Tibial nerve (tissue), 4 donors: ENCODE data around the gene TADA3.

ENCODE experiments used
- CTCF ChIP-seq, 5 experiments: fragments of 200-600 bp in 3 of 5; fragments of 450-650 bp in 2 of 5; sonication (generic) in 3 of 5; IDR thresholded peaks; one replicate each; pipeline ENCODE4 v1.5.1; 2016 to 2019; ENCODE audit warnings: antibody characterized with exemption in 5 of 5, mild to moderate bottlenecking in 3 of 5, moderate library complexity in 2 of 5
- EP300 ChIP-seq, 2 donors: sonication (generic); formaldehyde crosslinking; IDR thresholded peaks; one replicate each; pipeline ENCODE4 v1.6.1; 2017; ENCODE audit warnings: antibody characterized with exemption in 2 of 2, mild to moderate bottlenecking in 1 of 2
- POLR2A ChIP-seq, 2 donors: fragments of 450-650 bp; IDR thresholded peaks; one replicate each; pipeline ENCODE4 v1.6.1; 2017; ENCODE audit warnings: antibody characterized with exemption in 2 of 2, mild to moderate bottlenecking in 2 of 2, moderate library complexity in 2 of 2

GRCh38 chr3:9762871-9763270, 29.4 kb downstream of the TADA3 start:
- TF ChIP-seq CTCF (IDR thresholded peaks at IDR 0.05): no peak
- no peak for TF ChIP-seq EP300 (IDR thresholded peaks at IDR 0.05)
- no peak for TF ChIP-seq POLR2A (IDR thresholded peaks at IDR 0.05)
